ENCODE measurements around the gene TTC36. TPM values are rescaled to one million over a fixed set of nuclear protein-coding genes. Genes with fewer than 3 reads are reported as not detected.
A peak's percentile ranks its signal among the peaks of the same experiment; 100 is the strongest.

TTC36 gene
- total RNA-seq, 1 experiment from 2014 or later = 1.2 TPM

DNA sequence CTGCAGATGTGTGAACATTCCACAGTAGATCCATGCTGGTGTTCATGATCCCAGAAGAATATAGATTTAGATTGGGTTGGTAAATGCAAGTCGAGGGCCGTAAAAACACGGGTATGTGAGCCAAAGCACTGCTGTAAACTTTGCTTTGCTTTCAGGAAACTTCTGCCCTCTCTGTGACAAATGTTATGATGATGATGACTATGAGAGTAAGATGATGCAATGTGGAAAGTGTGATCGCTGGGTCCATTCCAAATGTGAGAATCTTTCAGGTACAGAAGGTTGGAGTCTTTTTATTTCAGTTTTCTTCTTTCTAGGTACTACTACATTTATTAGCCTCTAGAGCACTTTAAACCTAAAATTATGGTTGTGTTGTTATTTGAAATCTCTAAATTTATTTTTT, 36.2 kb upstream of the TTC36 start:
- H3K27ac ChIP-seq (ENCODE audit: low read length) = peak overlapping the region; percentile 18; the same call in 1 of the 2 replicates
- no peaks in the 10 kb centered on the region for H3K9me3 ChIP-seq (ENCODE audit: control insufficient read depth, insufficient read depth, low read depth, low read length)
- no peaks in the 10 kb centered on the region for H3K27me3 ChIP-seq (ENCODE audit: control insufficient read depth, insufficient read depth, low read length)
- POLR2A ChIA-PET = no interaction called here
- CTCF ChIA-PET = no interaction called here
- ATAC-seq (no peak), DNase-seq (ENCODE audit: low read depth, low spot score) (no peak)
- in situ Hi-C loops (cut with HindIII; ENCODE audit: low pct_unique_long_range_greater_than_20kb, low sequenced_read_pairs) = no loop called here
- no peak overlapping the region for H3K4me3 ChIP-seq (ENCODE audit: low read depth in 2 of 2, low read length in 2 of 2)
- H3K4me1 ChIP-seq (ENCODE audit: control insufficient read depth, insufficient read depth, low read length) = no peaks in the 10 kb centered on the region
- intact Hi-C loops (cut with micrococcal nuclease; ENCODE audit: unreplicated experiment) = no loop called here
- TF ChIP-seq, protein P1, sequence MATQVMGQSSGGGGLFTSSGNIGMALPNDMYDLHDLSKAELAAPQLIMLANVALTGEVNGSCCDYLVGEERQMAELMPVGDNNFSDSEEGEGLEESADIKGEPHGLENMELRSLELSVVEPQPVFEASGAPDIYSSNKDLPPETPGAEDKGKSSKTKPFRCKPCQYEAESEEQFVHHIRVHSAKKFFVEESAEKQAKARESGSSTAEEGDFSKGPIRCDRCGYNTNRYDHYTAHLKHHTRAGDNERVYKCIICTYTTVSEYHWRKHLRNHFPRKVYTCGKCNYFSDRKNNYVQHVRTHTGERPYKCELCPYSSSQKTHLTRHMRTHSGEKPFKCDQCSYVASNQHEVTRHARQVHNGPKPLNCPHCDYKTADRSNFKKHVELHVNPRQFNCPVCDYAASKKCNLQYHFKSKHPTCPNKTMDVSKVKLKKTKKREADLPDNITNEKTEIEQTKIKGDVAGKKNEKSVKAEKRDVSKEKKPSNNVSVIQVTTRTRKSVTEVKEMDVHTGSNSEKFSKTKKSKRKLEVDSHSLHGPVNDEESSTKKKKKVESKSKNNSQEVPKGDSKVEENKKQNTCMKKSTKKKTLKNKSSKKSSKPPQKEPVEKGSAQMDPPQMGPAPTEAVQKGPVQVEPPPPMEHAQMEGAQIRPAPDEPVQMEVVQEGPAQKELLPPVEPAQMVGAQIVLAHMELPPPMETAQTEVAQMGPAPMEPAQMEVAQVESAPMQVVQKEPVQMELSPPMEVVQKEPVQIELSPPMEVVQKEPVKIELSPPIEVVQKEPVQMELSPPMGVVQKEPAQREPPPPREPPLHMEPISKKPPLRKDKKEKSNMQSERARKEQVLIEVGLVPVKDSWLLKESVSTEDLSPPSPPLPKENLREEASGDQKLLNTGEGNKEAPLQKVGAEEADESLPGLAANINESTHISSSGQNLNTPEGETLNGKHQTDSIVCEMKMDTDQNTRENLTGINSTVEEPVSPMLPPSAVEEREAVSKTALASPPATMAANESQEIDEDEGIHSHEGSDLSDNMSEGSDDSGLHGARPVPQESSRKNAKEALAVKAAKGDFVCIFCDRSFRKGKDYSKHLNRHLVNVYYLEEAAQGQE (IDR thresholded peaks at IDR 0.05; ENCODE audit: insufficient read depth in 1 of 2, low read depth in 2 of 2, low read length in 1 of 2) = no peak
- TF ChIP-seq, protein P2, sequence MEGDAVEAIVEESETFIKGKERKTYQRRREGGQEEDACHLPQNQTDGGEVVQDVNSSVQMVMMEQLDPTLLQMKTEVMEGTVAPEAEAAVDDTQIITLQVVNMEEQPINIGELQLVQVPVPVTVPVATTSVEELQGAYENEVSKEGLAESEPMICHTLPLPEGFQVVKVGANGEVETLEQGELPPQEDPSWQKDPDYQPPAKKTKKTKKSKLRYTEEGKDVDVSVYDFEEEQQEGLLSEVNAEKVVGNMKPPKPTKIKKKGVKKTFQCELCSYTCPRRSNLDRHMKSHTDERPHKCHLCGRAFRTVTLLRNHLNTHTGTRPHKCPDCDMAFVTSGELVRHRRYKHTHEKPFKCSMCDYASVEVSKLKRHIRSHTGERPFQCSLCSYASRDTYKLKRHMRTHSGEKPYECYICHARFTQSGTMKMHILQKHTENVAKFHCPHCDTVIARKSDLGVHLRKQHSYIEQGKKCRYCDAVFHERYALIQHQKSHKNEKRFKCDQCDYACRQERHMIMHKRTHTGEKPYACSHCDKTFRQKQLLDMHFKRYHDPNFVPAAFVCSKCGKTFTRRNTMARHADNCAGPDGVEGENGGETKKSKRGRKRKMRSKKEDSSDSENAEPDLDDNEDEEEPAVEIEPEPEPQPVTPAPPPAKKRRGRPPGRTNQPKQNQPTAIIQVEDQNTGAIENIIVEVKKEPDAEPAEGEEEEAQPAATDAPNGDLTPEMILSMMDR (IDR thresholded peaks at IDR 0.05) = no peak
- no peak for TF ChIP-seq SIN3A (IDR thresholded peaks at IDR 0.05; ENCODE audit: borderline replicate concordance, insufficient read depth, low read depth, low read length)
- no peak for TF ChIP-seq POLR2AphosphoS5 (IDR thresholded peaks at IDR 0.05; ENCODE audit: low read depth, low read length)
- H3K36me3 ChIP-seq (ENCODE audit: control insufficient read depth, insufficient read depth, low read length) = peaks cover 68% of the 10 kb centered on the region
- no TSS peak for BruUV-seq (replicated peaks)

DNA sequence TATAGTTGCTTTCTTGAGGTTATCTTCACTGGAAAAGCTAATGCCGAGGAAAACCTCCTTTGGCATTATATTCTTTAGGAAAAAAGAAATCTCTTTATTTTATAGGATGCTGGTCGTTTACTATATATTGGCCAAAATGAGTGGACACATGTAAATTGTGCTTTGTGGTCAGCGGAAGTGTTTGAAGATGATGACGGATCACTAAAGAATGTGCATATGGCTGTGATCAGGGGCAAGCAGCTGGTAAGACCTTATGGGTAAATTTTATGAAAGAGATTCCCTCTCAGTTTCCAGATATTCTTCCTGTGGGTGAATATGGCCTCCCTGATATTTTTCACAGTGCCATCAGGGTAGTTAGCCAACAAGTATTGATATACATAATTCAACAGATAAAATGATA, 29.4 kb upstream of the TTC36 start:
- no peaks in the 10 kb centered on the region for H3K4me1 ChIP-seq (ENCODE audit: control insufficient read depth, insufficient read depth, low read length)
- in situ Hi-C loops (cut with HindIII; ENCODE audit: low pct_unique_long_range_greater_than_20kb, low sequenced_read_pairs) = no loop called here
- no peak overlapping the region for H3K4me3 ChIP-seq (ENCODE audit: low read depth in 2 of 2, low read length in 2 of 2)
- TSS peak; percentile 30 for BruUV-seq (replicated peaks)
- DNase-seq (ENCODE audit: low read depth, low spot score) = no peak
- H3K27me3 ChIP-seq (ENCODE audit: control insufficient read depth, insufficient read depth, low read length) = no peaks in the 10 kb centered on the region
- intact Hi-C loops (cut with micrococcal nuclease; ENCODE audit: unreplicated experiment) = no loop called here
- H3K27ac ChIP-seq (ENCODE audit: low read length) = no peak overlapping the region
- ChIA-PET CTCF (no interaction called here), POLR2A (interaction anchor here (0.5 kb wide), 1 partner anchor 88 kb away, joined by 4 read pairs; no protein-coding TSS in a partner anchor)
- H3K36me3 ChIP-seq (ENCODE audit: control insufficient read depth, insufficient read depth, low read length) = peaks cover 76% of the 10 kb centered on the region
- ATAC-seq = no peak
- TF ChIP-seq, protein P1 (IDR thresholded peaks at IDR 0.05; ENCODE audit: insufficient read depth in 1 of 2, low read depth in 2 of 2, low read length in 1 of 2) = no peak
- H3K9me3 ChIP-seq (ENCODE audit: control insufficient read depth, insufficient read depth, low read depth, low read length) = no peaks in the 10 kb centered on the region

All from Panc1 (cell line).